A549 (cell line): Measurements from ENCODE around the gene SLC26A9.

Experiments used
- CHD2 ChIP-seq: fragments of 150-350 bp; IDR thresholded peaks from 2 replicates; pipeline ENCODE4 v1.6.1; 2014; ENCODE audit warnings: low read length; ENCODE audit not compliant: partially characterized antibody
- ESRRA ChIP-seq: fragments of 150-350 bp; IDR thresholded peaks from 2 replicates; pipeline ENCODE4 v1.6.1; 2014; ENCODE audit warnings: mild to moderate bottlenecking, low read length, borderline replicate concordance
- HMGXB4 ChIP-seq: fragments of 250-450 bp; sonication (Bioruptor Pico); IDR thresholded peaks from 2 replicates; pipeline ENCODE4 v1.5.0; 2021; ENCODE audit warnings: mild to moderate bottlenecking, moderate library complexity, borderline replicate concordance
- MAX ChIP-seq: IDR thresholded peaks from 2 replicates; pipeline ENCODE4 v1.6.1; 2012
- MYC ChIP-seq: IDR thresholded peaks from 2 replicates; pipeline ENCODE4 v1.6.1; 2012; ENCODE audit warnings: mild to moderate bottlenecking, inconsistent platforms, low read length, improper control_type of control experiment, borderline replicate concordance
- POLR2A ChIP-seq: IDR thresholded peaks from 2 replicates; pipeline ENCODE4 v1.6.1; 2012; ENCODE audit warnings: mild to moderate bottlenecking, low read length
- POLR2AphosphoS2 ChIP-seq: conservative IDR thresholded peaks from 2 replicates; pipeline ENCODE4 v1.6.1; 2012; ENCODE audit warnings: low read length, improper control_type of control experiment, inconsistent platforms
- RAD21 ChIP-seq, 2 experiments: fragments of >200 bp in 1 of 2; sonication (Bioruptor Twin) in 1 of 2; formaldehyde crosslinking in 1 of 2; IDR thresholded peaks in 1 of 2; conservative IDR thresholded peaks in 1 of 2; 2 replicates in 1 of 2; 3 replicates in 1 of 2; pipeline ENCODE4 v1.6.1; 2012 to 2018; ENCODE audit warnings: inconsistent platforms in 1 of 2
- RCOR1 ChIP-seq: fragments of 150-350 bp; IDR thresholded peaks from 2 replicates; pipeline ENCODE4 v1.6.1; 2014; ENCODE audit warnings: antibody characterized with exemption, low read length, low read depth
- REST ChIP-seq: fragments of 200-600 bp; sonication (generic); IDR thresholded peaks from 2 replicates; pipeline ENCODE4 v1.6.1; 2016; ENCODE audit warnings: antibody characterized with exemption, mild to moderate bottlenecking, moderate library complexity
- RFX5 ChIP-seq: fragments of 450-650 bp; IDR thresholded peaks from 2 replicates; pipeline ENCODE4 v1.7.1; 2014; ENCODE audit warnings: antibody characterized with exemption, mild to moderate bottlenecking, moderate library complexity
- TF ChIP-seq, protein P1 (sequence below): fragments of >200 bp; sonication (Bioruptor Twin); formaldehyde crosslinking; IDR thresholded peaks from 3 replicates; pipeline ENCODE4 v1.5.1; 2016
- TF ChIP-seq, protein P2 (sequence below): IDR thresholded peaks from 2 replicates; pipeline ENCODE4 v1.6.1; 2012; ENCODE audit warnings: low read depth, borderline replicate concordance

GRCh38 chr1:205991237-205991636 is 48.0 kb upstream of the SLC26A9 start:
- TF ChIP-seq RCOR1: no peak
- TF ChIP-seq RAD21 (conservative IDR thresholded peaks at IDR 0.05 in 1 of 2, IDR thresholded peaks at IDR 0.05 in 1 of 2): no peak
- TF ChIP-seq, protein P1, sequence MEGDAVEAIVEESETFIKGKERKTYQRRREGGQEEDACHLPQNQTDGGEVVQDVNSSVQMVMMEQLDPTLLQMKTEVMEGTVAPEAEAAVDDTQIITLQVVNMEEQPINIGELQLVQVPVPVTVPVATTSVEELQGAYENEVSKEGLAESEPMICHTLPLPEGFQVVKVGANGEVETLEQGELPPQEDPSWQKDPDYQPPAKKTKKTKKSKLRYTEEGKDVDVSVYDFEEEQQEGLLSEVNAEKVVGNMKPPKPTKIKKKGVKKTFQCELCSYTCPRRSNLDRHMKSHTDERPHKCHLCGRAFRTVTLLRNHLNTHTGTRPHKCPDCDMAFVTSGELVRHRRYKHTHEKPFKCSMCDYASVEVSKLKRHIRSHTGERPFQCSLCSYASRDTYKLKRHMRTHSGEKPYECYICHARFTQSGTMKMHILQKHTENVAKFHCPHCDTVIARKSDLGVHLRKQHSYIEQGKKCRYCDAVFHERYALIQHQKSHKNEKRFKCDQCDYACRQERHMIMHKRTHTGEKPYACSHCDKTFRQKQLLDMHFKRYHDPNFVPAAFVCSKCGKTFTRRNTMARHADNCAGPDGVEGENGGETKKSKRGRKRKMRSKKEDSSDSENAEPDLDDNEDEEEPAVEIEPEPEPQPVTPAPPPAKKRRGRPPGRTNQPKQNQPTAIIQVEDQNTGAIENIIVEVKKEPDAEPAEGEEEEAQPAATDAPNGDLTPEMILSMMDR: no peak
- no peak for TF ChIP-seq ESRRA
- TF ChIP-seq POLR2A: no peak
- TF ChIP-seq HMGXB4 (CRISPR knock-in tag): no peak
- no peak for TF ChIP-seq CHD2
- no peak for TF ChIP-seq MYC
- TF ChIP-seq REST: no peak
- TF ChIP-seq RFX5: no peak
- no peak for TF ChIP-seq POLR2AphosphoS2
- TF ChIP-seq, protein P2, sequence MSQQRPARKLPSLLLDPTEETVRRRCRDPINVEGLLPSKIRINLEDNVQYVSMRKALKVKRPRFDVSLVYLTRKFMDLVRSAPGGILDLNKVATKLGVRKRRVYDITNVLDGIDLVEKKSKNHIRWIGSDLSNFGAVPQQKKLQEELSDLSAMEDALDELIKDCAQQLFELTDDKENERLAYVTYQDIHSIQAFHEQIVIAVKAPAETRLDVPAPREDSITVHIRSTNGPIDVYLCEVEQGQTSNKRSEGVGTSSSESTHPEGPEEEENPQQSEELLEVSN: no peak
- no peak for TF ChIP-seq MAX
